ENCODE measurements around the gene DYSF. TPM values are rescaled to one million over a fixed set of nuclear protein-coding genes. Genes with fewer than 3 reads are reported as not detected.

DYSF gene
- total and polyA plus RNA-seq, 9 donors: 2.3 to 16.5 (median 5.1) TPM

DNA sequence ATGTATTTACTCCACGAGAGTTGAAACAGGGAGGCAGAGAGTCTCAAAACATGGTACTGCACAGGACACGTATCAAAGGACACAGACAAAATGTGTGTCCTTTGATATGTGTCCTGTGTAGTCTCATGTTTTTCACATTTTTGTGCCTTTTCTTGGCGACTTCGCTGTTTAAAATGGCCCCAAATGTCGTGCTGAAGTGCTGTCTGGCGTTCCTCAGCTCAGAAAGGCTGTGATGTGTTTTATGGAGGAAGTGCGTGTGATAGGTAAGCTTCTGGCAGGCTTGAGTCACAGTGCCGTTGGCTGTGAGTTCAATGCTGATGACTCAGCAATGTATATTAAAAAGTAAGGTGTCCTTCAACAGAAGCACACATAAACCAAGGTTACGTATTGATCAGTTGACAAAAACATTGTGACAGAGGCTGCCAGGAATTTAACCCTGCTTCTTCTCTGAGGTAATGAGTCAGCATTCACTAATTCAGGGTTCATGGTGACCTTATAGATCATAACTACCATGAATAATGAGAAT, 78.2 kb downstream of the DYSF start:
- Histone ChIP-seq H3K27ac (no peak overlapping the region), H3K9me3 (no peaks in the 10 kb centered on the region), H3K4me1 (ENCODE audit: insufficient read depth) (no peaks in the 10 kb centered on the region), H3K27me3 (no peaks in the 10 kb centered on the region), H3K36me3 (no peaks in the 10 kb centered on the region), H3K4me3 (no peak overlapping the region)
- 60 to 76% (median 66%) methylated on average over 9 of the region's 9 CpGs for WGBS, 3 donors
- TF ChIP-seq EP300 (IDR thresholded peaks at IDR 0.05) (no peak), POLR2A (IDR thresholded peaks at IDR 0.05) (no peak)
- TF ChIP-seq, protein P1, sequence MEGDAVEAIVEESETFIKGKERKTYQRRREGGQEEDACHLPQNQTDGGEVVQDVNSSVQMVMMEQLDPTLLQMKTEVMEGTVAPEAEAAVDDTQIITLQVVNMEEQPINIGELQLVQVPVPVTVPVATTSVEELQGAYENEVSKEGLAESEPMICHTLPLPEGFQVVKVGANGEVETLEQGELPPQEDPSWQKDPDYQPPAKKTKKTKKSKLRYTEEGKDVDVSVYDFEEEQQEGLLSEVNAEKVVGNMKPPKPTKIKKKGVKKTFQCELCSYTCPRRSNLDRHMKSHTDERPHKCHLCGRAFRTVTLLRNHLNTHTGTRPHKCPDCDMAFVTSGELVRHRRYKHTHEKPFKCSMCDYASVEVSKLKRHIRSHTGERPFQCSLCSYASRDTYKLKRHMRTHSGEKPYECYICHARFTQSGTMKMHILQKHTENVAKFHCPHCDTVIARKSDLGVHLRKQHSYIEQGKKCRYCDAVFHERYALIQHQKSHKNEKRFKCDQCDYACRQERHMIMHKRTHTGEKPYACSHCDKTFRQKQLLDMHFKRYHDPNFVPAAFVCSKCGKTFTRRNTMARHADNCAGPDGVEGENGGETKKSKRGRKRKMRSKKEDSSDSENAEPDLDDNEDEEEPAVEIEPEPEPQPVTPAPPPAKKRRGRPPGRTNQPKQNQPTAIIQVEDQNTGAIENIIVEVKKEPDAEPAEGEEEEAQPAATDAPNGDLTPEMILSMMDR (IDR thresholded peaks at IDR 0.05): no peak
- intact Hi-C loops (cut with DNase I): no loop called here
- no peak for DNase-seq

DNA sequence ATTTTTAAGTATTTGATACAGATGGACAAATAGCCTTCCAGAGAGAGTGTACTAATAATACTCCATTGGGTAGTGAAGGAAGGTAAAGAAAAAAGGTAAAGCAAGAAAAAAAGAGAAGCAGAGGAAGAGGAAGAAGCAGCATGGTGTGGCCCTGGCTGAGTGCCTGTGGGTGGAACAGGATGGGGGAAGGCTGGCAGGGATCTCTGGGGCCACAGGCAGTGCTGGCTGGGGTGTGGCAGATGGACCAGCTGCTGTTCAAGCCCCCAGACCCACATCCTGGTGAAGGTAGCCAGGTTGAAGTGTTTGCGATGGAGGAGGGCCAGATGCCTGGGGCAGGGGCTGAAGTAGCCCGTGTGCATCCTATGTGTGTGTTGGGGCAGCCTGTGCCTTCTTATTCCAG, 79.0 kb downstream of the DYSF start:
- Histone ChIP-seq H3K36me3 (no peaks in the 10 kb centered on the region), H3K4me3 (no peak overlapping the region), H3K4me1 (ENCODE audit: insufficient read depth) (no peaks in the 10 kb centered on the region), H3K27me3 (no peaks in the 10 kb centered on the region), H3K9me3 (no peaks in the 10 kb centered on the region), H3K27ac (no peak overlapping the region)
- 80 to 88% (median 83%) methylated on average over 2 of the region's 2 CpGs for WGBS, 3 donors
- DNase-seq: no peak
- intact Hi-C loops (cut with DNase I): no loop called here
- TF ChIP-seq POLR2A (IDR thresholded peaks at IDR 0.05): no peak
- TF ChIP-seq EP300 (IDR thresholded peaks at IDR 0.05): no peak
- TF ChIP-seq, protein P1 (IDR thresholded peaks at IDR 0.05): no peak

DNA sequence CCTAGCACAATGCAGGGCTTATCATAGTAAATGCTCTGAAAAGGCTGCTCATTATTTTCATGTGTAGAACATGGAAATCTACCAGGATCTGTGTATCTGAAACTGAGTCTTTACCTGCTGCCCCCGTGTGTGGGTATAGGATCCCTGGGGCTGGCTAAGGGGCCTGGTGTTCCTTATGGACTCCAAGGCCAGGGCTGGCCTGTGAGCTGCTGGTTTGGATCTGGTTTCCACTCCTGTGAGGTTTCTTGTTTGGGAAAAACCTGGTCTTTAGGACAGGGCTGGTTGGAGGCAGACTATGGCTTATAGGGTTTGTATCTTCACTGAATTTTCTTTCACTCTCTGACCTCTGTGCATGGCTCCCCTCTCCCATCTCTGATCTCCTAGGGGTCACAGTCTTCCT, 80.8 kb downstream of the DYSF start:
- WGBS, 3 donors: 75 to 86% (median 85%) methylated on average over 1 of the region's 1 CpG
- H3K4me3 ChIP-seq: no peak overlapping the region
- H3K4me1 ChIP-seq (ENCODE audit: insufficient read depth): no peaks in the 10 kb centered on the region
- H3K36me3 ChIP-seq: no peaks in the 10 kb centered on the region
- no peaks in the 10 kb centered on the region for H3K27me3 ChIP-seq
- no peaks in the 10 kb centered on the region for H3K9me3 ChIP-seq
- TF ChIP-seq POLR2A (IDR thresholded peaks at IDR 0.05): no peak
- no peak for TF ChIP-seq EP300 (IDR thresholded peaks at IDR 0.05)
- TF ChIP-seq, protein P1 (IDR thresholded peaks at IDR 0.05): no peak
- no peak overlapping the region for H3K27ac ChIP-seq
- intact Hi-C loops (cut with DNase I): no loop called here
- no peak for DNase-seq

DNA sequence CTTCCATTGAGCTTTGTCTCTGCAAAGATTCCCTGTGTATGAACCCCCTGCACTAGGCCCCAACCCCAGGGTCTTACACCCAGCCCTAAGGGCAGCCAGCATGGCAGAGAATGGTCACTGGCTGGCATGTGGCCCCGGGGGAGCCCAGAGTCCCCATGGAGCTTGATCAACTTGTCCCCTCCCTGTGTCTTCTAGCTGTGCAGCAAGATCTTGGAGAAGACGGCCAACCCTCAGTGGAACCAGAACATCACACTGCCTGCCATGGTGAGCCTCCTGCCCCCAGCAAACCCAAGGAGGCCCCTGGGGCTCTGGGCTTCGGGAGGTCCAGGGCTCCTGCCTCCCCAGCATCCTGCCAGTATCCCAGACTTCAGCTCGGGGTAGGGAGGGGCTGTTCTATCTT, 81.5 kb downstream of the DYSF start:
- Histone ChIP-seq H3K4me3 (no peak overlapping the region), H3K36me3 (no peaks in the 10 kb centered on the region), H3K4me1 (ENCODE audit: insufficient read depth) (no peaks in the 10 kb centered on the region), H3K27ac (no peak overlapping the region), H3K9me3 (no peaks in the 10 kb centered on the region), H3K27me3 (no peaks in the 10 kb centered on the region)
- WGBS, 3 donors: 87 to 100% (median 97%) methylated on average over 4 of the region's 4 CpGs
- intact Hi-C loops (cut with DNase I): no loop called here
- no peak for DNase-seq
- no peak for TF ChIP-seq EP300 (IDR thresholded peaks at IDR 0.05)
- no peak for TF ChIP-seq POLR2A (IDR thresholded peaks at IDR 0.05)
- TF ChIP-seq, protein P1 (IDR thresholded peaks at IDR 0.05): no peak
